Fibroblast of the aortic adventitia (primary cell): ENCODE results near the gene ARHGEF17. TPM values are rescaled to one million over a fixed set of nuclear protein-coding genes. Genes with fewer than 3 reads are reported as not detected.

ENCODE experiments used
- DNase-seq: peaks from one replicate; pipeline ENCODE4 v3.0.0-alpha.2; 2010; ENCODE audit warnings: low read depth
- H3K4me3 ChIP-seq: 2 replicates; pipeline ENCODE4 v1.5.1; 2011; ENCODE audit warnings: low read depth, mild to moderate bottlenecking, control low read depth, low read length, moderate library complexity
- CTCF ChIP-seq: IDR thresholded peaks from 2 replicates; pipeline ENCODE4 v1.5.1; 2011; ENCODE audit warnings: mild to moderate bottlenecking, low read length, control low read depth, inconsistent platforms; ENCODE audit not compliant: insufficient read depth
- total RNA-seq: library from RNA; depleted of rRNA; stranded (reverse); fragments of >200 nt; gene quantifications from 2 replicates; pipeline ENCODE4 v1.2.3, GENCODE V29; 2012; ENCODE audit warnings: low replicate concordance

Gene ARHGEF17
- total RNA-seq, 1 donor = 30.3 TPM

- DNase-seq = peak; percentile 78
- TF ChIP-seq CTCF = peak; percentile 98
- peak overlapping the region; percentile 31 for H3K4me3 ChIP-seq
Measured at GRCh38 chr11:73288873-73289707, 19.0 kb upstream of the ARHGEF17 start.

- TF ChIP-seq CTCF = no peak
- DNase-seq = no peak
- H3K4me3 ChIP-seq = no peak overlapping the region
Measured at GRCh38 chr11:73290536-73290935, 17.5 kb upstream of the ARHGEF17 start.

- TF ChIP-seq CTCF = no peak
Measured at GRCh38 chr11:73291196-73291595, 16.9 kb upstream of the ARHGEF17 start.

GRCh38 chr11:73291781-73292524 lies 16.1 kb upstream of the ARHGEF17 start:
- no peak for DNase-seq
- no peak for TF ChIP-seq CTCF

More at GRCh38 chr11:73291196-73291595, 16.9 kb upstream of the ARHGEF17 start:
- H3K4me3 ChIP-seq = no peak overlapping the region
- no peak for DNase-seq

GRCh38 chr11:73292525-73292894 lies 15.6 kb upstream of the ARHGEF17 start:
- TF ChIP-seq CTCF = no peak
- no peak overlapping the region for H3K4me3 ChIP-seq
- DNase-seq = peak; percentile 70

More at GRCh38 chr11:73291781-73292524, 16.1 kb upstream of the ARHGEF17 start:
- H3K4me3 ChIP-seq = no peak overlapping the region

GRCh38 chr11:73293356-73293936 lies 14.6 kb upstream of the ARHGEF17 start:
- TF ChIP-seq CTCF = no peak
- no peak for DNase-seq
- no peak overlapping the region for H3K4me3 ChIP-seq
